Activated CD4-positive, alpha-beta T cell treated with anti-CD3 and anti-CD28 coated beads, Interleukin-2, Interleukin-6, amounts not matched to agents 100 ng/mL and 50 ng/mL, durations not matched to agents 16 hours and 8 hours (primary cell): ENCODE results near the gene ICA1.
"Not testable (repeated sequence)": the region's sequence is repeated elsewhere in the genome, so short reads cannot be mapped to it uniquely, and the experiment has no call there.

Experiments used
- DNase-seq: peaks from one replicate; pipeline ENCODE4 v3.0.0-alpha.2; 2020

The ICA1 gene

GRCh38 chr7:8089036-8089780 lies 172.8 kb downstream of the ICA1 start:
- no peak for DNase-seq

DNA sequence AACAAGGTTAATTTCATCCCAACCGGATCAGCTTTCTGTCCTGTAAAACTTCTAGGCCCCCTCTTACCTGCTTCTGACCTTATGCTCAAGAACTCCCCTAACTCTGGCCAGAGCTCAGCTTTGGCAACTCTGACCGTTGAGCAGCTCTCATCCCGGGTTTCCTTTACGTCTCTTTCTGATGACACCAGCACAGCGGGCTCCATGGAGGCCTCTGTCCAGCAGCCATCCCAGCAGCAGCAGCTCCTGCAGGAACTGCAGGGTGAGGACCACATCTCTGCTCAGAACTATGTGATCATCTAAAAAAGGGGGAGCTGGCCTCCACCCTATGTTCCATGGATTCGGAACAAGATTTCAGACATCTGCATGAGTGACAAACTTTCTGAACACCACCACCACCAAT lies 175.7 kb downstream of the ICA1 start:
- no peak for DNase-seq

DNA sequence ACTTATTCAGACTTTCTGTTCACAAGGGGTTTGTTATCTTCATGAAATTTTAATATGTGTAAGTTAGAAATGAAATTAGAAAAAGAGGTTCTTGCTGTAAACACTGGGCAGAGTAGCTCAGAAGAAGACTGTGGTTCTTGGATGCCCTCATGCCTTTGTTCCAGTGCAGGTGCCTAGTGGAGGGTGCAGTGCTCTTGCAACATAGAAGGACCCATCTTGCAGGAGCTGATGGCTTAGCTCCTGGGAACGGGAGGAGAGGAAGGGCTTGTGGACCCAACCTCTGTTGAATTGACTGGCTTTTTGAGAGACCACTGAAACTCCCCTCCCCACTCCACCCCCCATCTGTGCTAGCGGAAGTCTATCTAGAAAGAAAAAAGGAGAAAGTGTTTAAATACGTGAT lies 176.5 kb downstream of the ICA1 start:
- no peak for DNase-seq

DNA sequence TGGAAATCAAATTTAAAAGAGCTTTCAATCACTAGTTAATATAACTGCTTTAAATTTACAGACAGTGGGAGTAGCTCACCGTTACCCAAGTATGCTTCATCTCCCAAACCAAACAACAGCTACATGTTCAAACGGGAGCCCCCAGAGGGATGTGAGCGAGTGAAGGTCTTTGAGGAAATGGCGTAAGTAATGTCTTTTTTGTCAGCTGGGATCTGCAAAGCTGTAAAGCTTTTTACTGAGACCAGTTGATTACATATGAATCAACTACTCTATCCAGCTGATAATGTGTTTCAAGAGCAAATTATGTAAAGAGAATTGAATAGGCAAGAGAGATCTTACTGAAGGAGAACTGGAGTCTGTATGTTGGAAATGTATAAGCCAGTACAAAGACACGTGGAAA lies 177.1 kb downstream of the ICA1 start:
- no peak for DNase-seq

GRCh38 chr7:8082762-8083161 lies 179.2 kb downstream of the ICA1 start:
- no peak for DNase-seq

DNA sequence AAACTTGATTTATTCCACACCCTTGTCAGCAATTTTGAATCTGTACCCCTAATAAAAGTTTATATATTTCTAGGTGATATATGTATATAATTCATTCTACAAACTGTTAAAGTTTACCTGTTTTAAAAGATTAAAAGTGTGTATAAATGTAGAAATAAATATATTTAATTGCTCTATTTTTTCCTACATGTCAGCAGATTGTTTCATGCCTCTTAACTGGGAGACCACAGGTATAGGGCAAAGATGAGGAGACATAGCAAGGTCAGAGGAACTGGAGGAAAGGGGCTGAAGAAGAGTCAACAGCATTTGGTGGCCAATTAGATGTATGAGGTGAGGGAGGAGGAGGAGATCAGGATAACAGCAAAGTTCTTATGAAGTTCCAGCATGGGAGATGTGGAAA lies 183.5 kb downstream of the ICA1 start:
- DNase-seq: no peak

- no peak for DNase-seq
Observed at GRCh38 chr7:8070451-8071180, 191.4 kb downstream of the ICA1 start.

DNA sequence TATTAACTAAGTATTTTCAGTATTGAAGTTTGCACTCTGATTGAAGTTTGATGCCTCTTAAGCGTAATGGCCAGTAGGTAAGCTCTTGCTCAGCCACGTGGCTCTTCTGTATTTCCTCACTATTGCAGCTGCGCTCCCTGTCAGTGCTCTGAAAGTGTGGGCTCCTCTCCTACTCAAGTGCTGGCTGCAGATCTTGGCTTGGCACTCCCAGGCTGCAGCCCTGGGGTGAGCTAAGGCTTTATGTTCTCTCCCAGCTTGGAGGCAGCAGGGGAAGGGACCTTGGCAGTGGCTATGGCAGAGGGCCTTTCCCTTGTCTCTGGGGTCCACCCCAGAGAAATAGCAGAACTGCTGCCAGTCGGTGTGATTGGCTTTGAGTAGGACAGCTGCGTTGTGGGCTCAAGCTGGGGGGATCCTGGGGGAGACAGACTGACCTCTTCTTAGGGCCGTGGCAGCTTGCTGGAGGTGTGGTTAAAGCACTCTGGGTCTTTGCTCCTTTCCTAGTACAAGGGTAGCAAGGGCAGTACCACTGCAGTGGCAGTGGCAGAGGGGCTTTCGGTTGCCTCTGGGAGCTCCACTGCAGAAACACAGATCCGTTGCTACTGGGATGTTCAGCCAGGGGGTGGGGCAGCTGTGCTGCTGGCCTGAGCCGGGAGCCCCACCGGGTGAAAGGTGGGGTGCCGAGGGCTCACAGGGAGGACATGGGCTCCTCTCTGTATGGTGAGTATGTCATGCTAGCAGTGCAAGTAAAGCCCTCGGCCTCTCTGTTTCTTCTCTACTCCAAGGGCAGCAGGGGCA lies 192.9 kb downstream of the ICA1 start:
- DNase-seq: no peak

GRCh38 chr7:8065356-8065813 lies 196.6 kb downstream of the ICA1 start:
- DNase-seq: no peak

GRCh38 chr7:8064828-8065227 lies 197.1 kb downstream of the ICA1 start:
- DNase-seq: no peak

GRCh38 chr7:8063706-8064297 lies 198.2 kb downstream of the ICA1 start:
- no peak for DNase-seq

- not testable (repeated sequence) for DNase-seq
Observed at GRCh38 chr7:8063300-8063699, 198.7 kb downstream of the ICA1 start.
